ENCODE data around the gene ISG20L2. TPM values are rescaled to one million over a fixed set of nuclear protein-coding genes. Genes with fewer than 3 reads are reported as not detected.

Gene ISG20L2
- total RNA-seq, 1 donor from 2014 or later: 57.4 TPM

- intact Hi-C loops (cut with micrococcal nuclease): loop anchor here (1.0 to 2.0 kb wide), 3 partner anchors 18 to 80 kb away; no protein-coding TSS in a partner anchor
- Mint-ChIP-seq H3K36me3 (ENCODE audit: low read depth) (no peaks in the 10 kb centered on the region), H3K27me3 (ENCODE audit: low read depth) (peaks cover 49% of the 10 kb centered on the region), H3K27ac (no peak overlapping the region), H3K4me3 (ENCODE audit: low read depth) (peak overlapping the region; percentile 76), H3K4me1 (ENCODE audit: low read depth) (peaks cover 13% of the 10 kb centered on the region), H3K9me3 (no peaks in the 10 kb centered on the region)
- DNase-seq (ENCODE audit: low spot score): no peak
These were observed 21.7 kb downstream of the ISG20L2 start for GRCh38 chr1:156706657-156707416.

GRCh38 chr1:156705918-156706656, 22.5 kb downstream of the ISG20L2 start:
- Mint-ChIP-seq H3K27me3 (ENCODE audit: low read depth) (peaks cover 52% of the 10 kb centered on the region), H3K4me1 (ENCODE audit: low read depth) (peaks cover 13% of the 10 kb centered on the region), H3K36me3 (ENCODE audit: low read depth) (no peaks in the 10 kb centered on the region), H3K9me3 (no peaks in the 10 kb centered on the region), H3K27ac (no peak overlapping the region), H3K4me3 (ENCODE audit: low read depth) (peak overlapping the region; percentile 76)
- DNase-seq (ENCODE audit: low spot score): peak; percentile 50
- intact Hi-C loops (cut with micrococcal nuclease): loop anchor here (1.0 to 2.0 kb wide), 3 partner anchors 17 to 79 kb away; no protein-coding TSS in a partner anchor

- no peaks in the 10 kb centered on the region for H3K9me3 Mint-ChIP-seq
- intact Hi-C loops (cut with micrococcal nuclease): loop anchor here (1.0 kb wide), 1 partner anchor 45 kb away; no protein-coding TSS in a partner anchor
- peaks cover 13% of the 10 kb centered on the region for H3K4me1 Mint-ChIP-seq (ENCODE audit: low read depth)
- DNase-seq (ENCODE audit: low spot score): no peak
- peaks cover 52% of the 10 kb centered on the region for H3K27me3 Mint-ChIP-seq (ENCODE audit: low read depth)
- peak within 1 kb of the TSS; percentile 76 for H3K4me3 Mint-ChIP-seq (ENCODE audit: low read depth)
- H3K36me3 Mint-ChIP-seq (ENCODE audit: low read depth): no peaks in the 10 kb centered on the region
- H3K27ac Mint-ChIP-seq: no peak within 1 kb of the TSS
These were observed 23.1 kb downstream of the ISG20L2 start, which contains the start of gene CRABP2 for GRCh38 chr1:156705321-156705917. Gene CRABP2, minus strand, starts transcription at chr1:156705583. Its CDS starts 137 bp downstream, at chr1:156705446.

GRCh38 chr1:156704930-156705320, 23.6 kb downstream of the ISG20L2 start:
- intact Hi-C loops (cut with micrococcal nuclease): loop anchor here (1.0 kb wide), 1 partner anchor 45 kb away; no protein-coding TSS in a partner anchor
- no peak for DNase-seq (ENCODE audit: low spot score)
- no peak overlapping the region for H3K4me3 Mint-ChIP-seq (ENCODE audit: low read depth)
- H3K27me3 Mint-ChIP-seq (ENCODE audit: low read depth): peaks cover 52% of the 10 kb centered on the region
- no peak overlapping the region for H3K27ac Mint-ChIP-seq
- H3K9me3 Mint-ChIP-seq: no peaks in the 10 kb centered on the region
- H3K36me3 Mint-ChIP-seq (ENCODE audit: low read depth): no peaks in the 10 kb centered on the region
- peaks cover 13% of the 10 kb centered on the region for H3K4me1 Mint-ChIP-seq (ENCODE audit: low read depth)

GRCh38 chr1:156704166-156704711, 24.3 kb downstream of the ISG20L2 start:
- Mint-ChIP-seq H3K4me3 (ENCODE audit: low read depth) (no peak overlapping the region), H3K27me3 (ENCODE audit: low read depth) (peaks cover 54% of the 10 kb centered on the region)
- intact Hi-C loops (cut with micrococcal nuclease): no loop called here

GRCh38 chr1:156703741-156704140, 24.8 kb downstream of the ISG20L2 start:
- no peak for DNase-seq (ENCODE audit: low spot score)
- H3K4me1 Mint-ChIP-seq (ENCODE audit: low read depth): peaks cover 13% of the 10 kb centered on the region
- no peaks in the 10 kb centered on the region for H3K36me3 Mint-ChIP-seq (ENCODE audit: low read depth)
- no peaks in the 10 kb centered on the region for H3K9me3 Mint-ChIP-seq
- intact Hi-C loops (cut with micrococcal nuclease): no loop called here
- no peak overlapping the region for H3K4me3 Mint-ChIP-seq (ENCODE audit: low read depth)
- peaks cover 57% of the 10 kb centered on the region for H3K27me3 Mint-ChIP-seq (ENCODE audit: low read depth)
- H3K27ac Mint-ChIP-seq: no peak overlapping the region

More at GRCh38 chr1:156704166-156704711, 24.3 kb downstream of the ISG20L2 start:
- peaks cover 13% of the 10 kb centered on the region for H3K4me1 Mint-ChIP-seq (ENCODE audit: low read depth)
- no peaks in the 10 kb centered on the region for H3K36me3 Mint-ChIP-seq (ENCODE audit: low read depth)
- no peak overlapping the region for H3K27ac Mint-ChIP-seq
- no peaks in the 10 kb centered on the region for H3K9me3 Mint-ChIP-seq
- no peak for DNase-seq (ENCODE audit: low spot score)

- no peaks in the 10 kb centered on the region for H3K9me3 Mint-ChIP-seq
- no peaks in the 10 kb centered on the region for H3K36me3 Mint-ChIP-seq (ENCODE audit: low read depth)
- intact Hi-C loops (cut with micrococcal nuclease): no loop called here
- peaks cover 13% of the 10 kb centered on the region for H3K4me1 Mint-ChIP-seq (ENCODE audit: low read depth)
- H3K4me3 Mint-ChIP-seq (ENCODE audit: low read depth): no peak overlapping the region
- DNase-seq (ENCODE audit: low spot score): no peak
- H3K27ac Mint-ChIP-seq: no peak overlapping the region
- peaks cover 54% of the 10 kb centered on the region for H3K27me3 Mint-ChIP-seq (ENCODE audit: low read depth)
These were observed 25.2 kb downstream of the ISG20L2 start for GRCh38 chr1:156703336-156703735.

GRCh38 chr1:156700736-156701531, 27.6 kb downstream of the ISG20L2 start:
- H3K4me3 Mint-ChIP-seq (ENCODE audit: low read depth): no peak overlapping the region
- no peak overlapping the region for H3K27ac Mint-ChIP-seq
- no peaks in the 10 kb centered on the region for H3K36me3 Mint-ChIP-seq (ENCODE audit: low read depth)
- no peaks in the 10 kb centered on the region for H3K9me3 Mint-ChIP-seq
- intact Hi-C loops (cut with micrococcal nuclease): no loop called here
- DNase-seq (ENCODE audit: low spot score): no peak
- peaks cover 44% of the 10 kb centered on the region for H3K27me3 Mint-ChIP-seq (ENCODE audit: low read depth)
- H3K4me1 Mint-ChIP-seq (ENCODE audit: low read depth): peaks cover 10% of the 10 kb centered on the region

GRCh38 chr1:156698995-156699394, 29.6 kb downstream of the ISG20L2 start:
- Mint-ChIP-seq H3K4me1 (ENCODE audit: low read depth) (no peaks in the 10 kb centered on the region), H3K27me3 (ENCODE audit: low read depth) (peaks cover 33% of the 10 kb centered on the region), H3K27ac (no peak overlapping the region), H3K9me3 (no peaks in the 10 kb centered on the region), H3K4me3 (ENCODE audit: low read depth) (no peak overlapping the region), H3K36me3 (ENCODE audit: low read depth) (no peaks in the 10 kb centered on the region)
- no peak for DNase-seq (ENCODE audit: low spot score)
- intact Hi-C loops (cut with micrococcal nuclease): no loop called here

- Mint-ChIP-seq H3K27ac (no peak overlapping the region), H3K27me3 (ENCODE audit: low read depth) (peaks cover 36% of the 10 kb centered on the region), H3K4me1 (ENCODE audit: low read depth) (peaks cover 2% of the 10 kb centered on the region), H3K36me3 (ENCODE audit: low read depth) (no peaks in the 10 kb centered on the region), H3K4me3 (ENCODE audit: low read depth) (no peak overlapping the region), H3K9me3 (no peaks in the 10 kb centered on the region)
- DNase-seq (ENCODE audit: low spot score): no peak
- intact Hi-C loops (cut with micrococcal nuclease): no loop called here
These were observed 31.1 kb downstream of the ISG20L2 start for GRCh38 chr1:156697481-156697880.

- DNase-seq (ENCODE audit: low spot score): no peak
- intact Hi-C loops (cut with micrococcal nuclease): no loop called here
- no peak overlapping the region for H3K27ac Mint-ChIP-seq
- H3K4me1 Mint-ChIP-seq (ENCODE audit: low read depth): peaks cover 7% of the 10 kb centered on the region
- H3K4me3 Mint-ChIP-seq (ENCODE audit: low read depth): no peak overlapping the region
- H3K27me3 Mint-ChIP-seq (ENCODE audit: low read depth): peaks cover 43% of the 10 kb centered on the region
- no peaks in the 10 kb centered on the region for H3K36me3 Mint-ChIP-seq (ENCODE audit: low read depth)
- H3K9me3 Mint-ChIP-seq: no peaks in the 10 kb centered on the region
These were observed 31.8 kb downstream of the ISG20L2 start for GRCh38 chr1:156696755-156697154.

GRCh38 chr1:156694690-156694962, 33.9 kb downstream of the ISG20L2 start:
- no peaks in the 10 kb centered on the region for H3K36me3 Mint-ChIP-seq (ENCODE audit: low read depth)

More at GRCh38 chr1:156694690-156694962, 33.9 kb downstream of the ISG20L2 start:
- intact Hi-C loops (cut with micrococcal nuclease): no loop called here
- no peak for DNase-seq (ENCODE audit: low spot score)
- Mint-ChIP-seq H3K27me3 (ENCODE audit: low read depth) (peaks cover 56% of the 10 kb centered on the region), H3K9me3 (no peaks in the 10 kb centered on the region), H3K27ac (no peak overlapping the region), H3K4me3 (ENCODE audit: low read depth) (no peak overlapping the region), H3K4me1 (ENCODE audit: low read depth) (peaks cover 11% of the 10 kb centered on the region)
